HepG2 (cell line): ENCODE data around the gene ZFHX3. TPM values are rescaled to one million over a fixed set of nuclear protein-coding genes. Genes with fewer than 3 reads are reported as not detected.
A peak's percentile ranks its signal among the peaks of the same experiment; 100 is the strongest.

Experiments used
- ATAC-seq: fragments of 200-7000 bp; cut with Tn5 transposase; 3 replicates; pipeline ENCODE4 v1.9.1; 2020; ENCODE audit warnings: mild to moderate bottlenecking, moderate library complexity
- BruUV-seq: library from RNA; stranded (reverse); fragments of 400-500 nt; replicated peaks from 2 replicates; lab custom pipeline; 2021; lab: Mats Ljungman, UMichigan
- CTCF ChIA-PET: fragments of 300-600 bp; formaldehyde crosslinking; extraction: SDS; loops from one replicate; lab custom pipeline; 2021; ENCODE audit warnings: low total read pairs, inconsistent platforms, low intra/inter-chr PET ratio; lab: Yijun Ruan, JAX
- POLR2A ChIA-PET: fragments of 350-600 bp; sonication (Branson Sonifier 250); formaldehyde crosslinking; loops from one replicate; lab custom pipeline; 2020; ENCODE audit warnings: antibody characterized with exemption, inconsistent platforms; lab: Yijun Ruan, JAX
- DNase-seq: peaks from one replicate; pipeline ENCODE4 v3.0.0-alpha.2; 2015; ENCODE audit warnings: low spot score
- FAIRE-seq: peaks from 3 replicates; lab custom pipeline; 2011; peaks lifted over from hg19 to GRCh38; lab: Jason Lieb, UNC
- H2AFZ ChIP-seq: one replicate; pipeline ENCODE4 v1.6.1; 2011; ENCODE audit warnings: low read length, inconsistent platforms
- H3K27ac ChIP-seq: fragments of 300-600 bp; 3 replicates; pipeline ENCODE4 v1.8.0; 2011; ENCODE audit warnings: mixed run types, mild to moderate bottlenecking, mixed read lengths, low read length, inconsistent platforms; ENCODE audit not compliant: insufficient read depth; ENCODE audit errors: extremely low read length
- H3K27me3 ChIP-seq, 2 experiments: fragments of 200-600 bp in 1 of 2; 2 replicates in 1 of 2; 3 replicates in 1 of 2; pipeline versions ENCODE4 v1.6.0 to v1.8.0; 2011; ENCODE audit warnings: low read length in 2 of 2, mild to moderate bottlenecking in 2 of 2, moderate library complexity in 2 of 2, inconsistent platforms in 1 of 2; ENCODE audit not compliant: insufficient read depth in 2 of 2, control insufficient read depth in 1 of 2
- H3K36me3 ChIP-seq, 2 experiments: fragments of 200-600 bp in 1 of 2; replicated peaks in 1 of 2; 2 replicates in 1 of 2; 3 replicates in 1 of 2; pipeline versions ENCODE4 v1.5.1 to v1.8.0; 2011; ENCODE audit warnings: low read length in 2 of 2, inconsistent platforms in 1 of 2; ENCODE audit not compliant: insufficient read depth in 2 of 2, control insufficient read depth in 1 of 2
- H3K4me1 ChIP-seq: 2 replicates; pipeline ENCODE4 v1.5.1; 2012; ENCODE audit warnings: low read length, inconsistent platforms; ENCODE audit not compliant: insufficient read depth
- H3K4me2 ChIP-seq: 2 replicates; pipeline ENCODE4 v1.6.0; 2011; ENCODE audit warnings: low read depth, low read length, inconsistent platforms
- H3K4me3 ChIP-seq, 3 experiments: fragments of 200-600 bp in 1 of 3; sonication (generic), shearing (Covaris generic) in 1 of 3; replicated peaks in 1 of 3; 2 replicates each; pipeline ENCODE4 v1.5.1; 2011 to 2016; ENCODE audit warnings: low read length in 3 of 3, inconsistent platforms in 2 of 3, low read depth in 2 of 3, mild to moderate bottlenecking in 2 of 3, control low read depth in 1 of 3, mixed read lengths in 1 of 3; ENCODE audit not compliant: insufficient read depth in 1 of 3
- H3K79me2 ChIP-seq: one replicate; pipeline ENCODE4 v1.6.1; 2011; ENCODE audit warnings: low read length, inconsistent platforms; ENCODE audit not compliant: insufficient read depth
- H3K9ac ChIP-seq: 2 replicates; pipeline ENCODE4 v1.6.0; 2011; ENCODE audit warnings: mild to moderate bottlenecking, low read depth, low read length, inconsistent platforms; ENCODE audit not compliant: insufficient read depth
- H3K9me3 ChIP-seq: 2 replicates; pipeline ENCODE4 v1.5.1; 2012; ENCODE audit warnings: mild to moderate bottlenecking, low read length
- H4K20me1 ChIP-seq: 2 replicates; pipeline ENCODE4 v1.6.0; 2011; ENCODE audit warnings: inconsistent platforms, mild to moderate bottlenecking, low read length, moderate library complexity; ENCODE audit not compliant: insufficient read depth
- ARNTL ChIP-seq: sonication (generic); formaldehyde crosslinking; IDR thresholded peaks from 2 replicates; pipeline ENCODE4 v1.4.0; 2020; ENCODE audit warnings: mild to moderate bottlenecking, missing genetic modification reagents
- DNMT3B ChIP-seq: conservative IDR thresholded peaks from 2 replicates; pipeline ENCODE4 v1.6.1; 2016; ENCODE audit warnings: missing biosample characterization, control low read depth
- GABPA ChIP-seq, 2 experiments: IDR thresholded peaks; 2 replicates each; pipeline ENCODE4 v1.6.1; 2011 to 2016; ENCODE audit warnings: low read depth in 2 of 2, low read length in 1 of 2, missing biosample characterization in 1 of 2, missing genetic modification characterization in 1 of 2
- KLF16 ChIP-seq, 2 experiments: sonication (generic) in 1 of 2; formaldehyde crosslinking in 1 of 2; IDR thresholded peaks; 2 replicates each; pipeline versions ENCODE4 v1.6.1 to v1.8.0; 2016 to 2023; ENCODE audit warnings: missing genetic modification reagents in 2 of 2, missing compliant biosample characterization in 1 of 2
- MED8 ChIP-seq: sonication (generic); formaldehyde crosslinking; IDR thresholded peaks from 2 replicates; pipeline ENCODE4 v1.8.1; 2023; ENCODE audit warnings: mild to moderate bottlenecking, missing genetic modification reagents; ENCODE audit not compliant: insufficient replicate concordance
- MZF1 ChIP-seq: sonication (generic); formaldehyde crosslinking; IDR thresholded peaks from 2 replicates; pipeline ENCODE4 v1.8.1; 2023; ENCODE audit warnings: mild to moderate bottlenecking, missing genetic modification reagents, borderline replicate concordance
- PPARG ChIP-seq: conservative IDR thresholded peaks from 2 replicates; pipeline ENCODE4 v1.6.1; 2016; ENCODE audit warnings: missing biosample characterization, missing genetic modification reagents
- SIX1 ChIP-seq: sonication (generic); formaldehyde crosslinking; IDR thresholded peaks from 2 replicates; pipeline ENCODE4 v1.4.0; 2020; ENCODE audit warnings: missing genetic modification reagents, borderline replicate concordance
- SP4 ChIP-seq: sonication (generic); formaldehyde crosslinking; IDR thresholded peaks from 2 replicates; pipeline ENCODE4 v1.8.1; 2023; ENCODE audit warnings: mild to moderate bottlenecking, missing genetic modification reagents
- TRIM24 ChIP-seq: sonication (generic); formaldehyde crosslinking; IDR thresholded peaks from 2 replicates; pipeline ENCODE4 v1.8.0; 2022; ENCODE audit warnings: mild to moderate bottlenecking, missing genetic modification reagents
- ZNF263 ChIP-seq: sonication (generic); formaldehyde crosslinking; IDR thresholded peaks from 2 replicates; pipeline ENCODE4 v1.4.0; 2020; ENCODE audit warnings: missing genetic modification reagents
- ZNF678 ChIP-seq: sonication (generic); formaldehyde crosslinking; IDR thresholded peaks from 2 replicates; pipeline ENCODE4 v1.4.0; 2020; ENCODE audit warnings: mild to moderate bottlenecking, missing genetic modification reagents
- ZSCAN31 ChIP-seq: sonication (generic); formaldehyde crosslinking; IDR thresholded peaks from 2 replicates; pipeline ENCODE4 v1.5.0; 2020; ENCODE audit warnings: low read depth, mild to moderate bottlenecking, missing genetic modification reagents
- WGBS: methylation state at CpG from one replicate; pipeline ENCODE4 v1.1.6; 2017; ENCODE audit warnings: low lambda C conversion rate; 5-methylcytosine and 5-hydroxymethylcytosine counted together
- in situ Hi-C: cut with HindIII; loops from 2 replicates; pipeline ENCODE4 v1.10.0; 2017; ENCODE audit warnings: low pct_unique_long_range_greater_than_20kb; ENCODE audit not compliant: extremely low pct_ligation_motif_present
- intact Hi-C: fragments of 100-400 bp; cut with micrococcal nuclease; formaldehyde crosslinking; loops from one replicate; pipeline ENCODE4 v1.10.0; 2022; ENCODE audit not compliant: unreplicated experiment
- polyA plus RNA-seq, 8 experiments: library from polyadenylated mRNA; depleted of rRNA in 3 of 8; stranded (reverse) in 7 of 8; unstranded in 1 of 8; fragments of >200 nt; fragmentation: Illumina TruSeq in 4 of 8; extraction: Trizol in 4 of 8; gene quantifications; 2 replicates each; pipeline versions ENCODE4 v1.2.1 to v1.2.3, GENCODE V29; 2011 to 2016; ENCODE audit warnings: low read depth in 4 of 8, missing spikeins in 1 of 8, mixed read lengths in 1 of 8; ENCODE audit not compliant: insufficient read depth in 1 of 8
- total RNA-seq, 5 experiments: library from RNA; depleted of rRNA; stranded (reverse); fragments of >200 nt; fragmentation: Illumina TruSeq; extraction: Trizol; gene quantifications; 2 replicates each; pipeline ENCODE4 v1.2.3, GENCODE V29; 2016; ENCODE audit warnings: low read depth in 1 of 5
- TF ChIP-seq, protein P1 (sequence below): IDR thresholded peaks from 2 replicates; pipeline ENCODE4 v1.6.1; 2012; ENCODE audit warnings: inconsistent platforms
- TF ChIP-seq, protein P2 (sequence below): sonication (generic); formaldehyde crosslinking; IDR thresholded peaks from 2 replicates; pipeline ENCODE4 v1.8.0; 2022; ENCODE audit warnings: mild to moderate bottlenecking, missing genetic modification reagents; ENCODE audit not compliant: insufficient replicate concordance
- TF ChIP-seq, protein P3 (sequence below): sonication (generic); formaldehyde crosslinking; IDR thresholded peaks from 2 replicates; pipeline ENCODE4 v1.5.0; 2020; ENCODE audit warnings: mild to moderate bottlenecking, missing genetic modification reagents, borderline replicate concordance
- TF ChIP-seq, protein P4 (sequence below): IDR thresholded peaks from 2 replicates; pipeline ENCODE4 v1.6.1; 2016; ENCODE audit warnings: mild to moderate bottlenecking

ZFHX3 gene
- total and polyA plus RNA-seq, 2 of the 13 experiments (the other 11 are each of a cell fraction or from before 2014, with no cell fraction given): 5.0 to 6.0 TPM

DNA sequence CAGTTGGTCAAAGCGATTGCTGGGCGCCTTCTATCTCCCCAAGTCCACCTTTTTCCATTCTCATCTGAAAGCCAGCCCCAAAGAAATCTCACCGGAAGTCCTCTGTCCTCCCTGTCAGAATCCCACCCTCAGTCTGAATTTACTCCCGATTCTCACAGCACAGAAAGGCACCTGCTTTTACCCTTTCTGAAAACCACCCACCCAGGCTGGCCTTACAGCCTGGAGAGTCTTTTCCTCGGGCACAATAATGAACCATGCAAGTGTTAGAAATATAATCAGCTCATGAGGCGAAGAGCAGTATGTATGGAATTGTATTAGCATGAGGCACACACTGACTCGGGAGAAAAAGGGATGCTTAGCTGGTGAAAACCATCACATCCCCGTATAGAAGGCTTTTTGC is 1.2 kb upstream of the ZFHX3 start:
- ChIA-PET CTCF (no interaction called here), POLR2A (interaction anchor here (0.9 to 5.4 kb wide), 6 partner anchors 11 to 171 kb away, joined by 5 to 49 read pairs (median 5); no protein-coding TSS in a partner anchor)
- H3K9ac ChIP-seq: peak overlapping the region; percentile 92
- peak; percentile 32 for FAIRE-seq
- no TSS peak for BruUV-seq
- H3K4me2 ChIP-seq: peak overlapping the region; percentile 98
- H3K9me3 ChIP-seq: no peaks in the 10 kb centered on the region
- no peaks in the 10 kb centered on the region for H3K36me3 ChIP-seq
- H3K79me2 ChIP-seq: peaks cover 94% of the 10 kb centered on the region
- peak overlapping the region; percentile 89 for H3K27ac ChIP-seq
- peaks cover 2% of the 10 kb centered on the region; the same call in 1 of the 2 replicates for H4K20me1 ChIP-seq
- no peaks in the 10 kb centered on the region; a peak in 2 of 5 replicates for H3K27me3 ChIP-seq
- DNase-seq: no peak
- H2AFZ ChIP-seq: peak overlapping the region; percentile 10
- peak overlapping the region; percentile 69 to 93 (median 89) for H3K4me3 ChIP-seq
- intact Hi-C loops (loop anchor here (2.0 to 10.0 kb wide), 4 partner anchors 28 to 214 kb away; no protein-coding TSS in a partner anchor), in situ Hi-C loops (loop anchor here (5.0 kb wide), 1 partner anchor 102 kb away; no protein-coding TSS in a partner anchor)
- ATAC-seq: no peak
- peaks cover 87% of the 10 kb centered on the region for H3K4me1 ChIP-seq
- 6% methylated on average over 8 of the region's 8 CpGs for WGBS
- TF ChIP-seq SP4 (CRISPR knock-in tag): 0 out of 2 replicates have a peak, but pooled peaks have one; percentile 33
- TF ChIP-seq DNMT3B (CRISPR knock-in tag): no peak
- TF ChIP-seq, protein P1, sequence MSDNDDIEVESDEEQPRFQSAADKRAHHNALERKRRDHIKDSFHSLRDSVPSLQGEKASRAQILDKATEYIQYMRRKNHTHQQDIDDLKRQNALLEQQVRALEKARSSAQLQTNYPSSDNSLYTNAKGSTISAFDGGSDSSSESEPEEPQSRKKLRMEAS: 0 out of 2 replicates have a peak, but pooled peaks have one; percentile 5
- peak; percentile 41; the same call in 1 of the 2 replicates for TF ChIP-seq PPARG
- no peak for TF ChIP-seq TRIM24 (CRISPR knock-in tag)
- no peak for TF ChIP-seq MZF1 (CRISPR knock-in tag)
- TF ChIP-seq MED8 (CRISPR knock-in tag): peak; percentile 17
- peak; percentile 19; the same call in 1 of the 2 replicates for TF ChIP-seq SIX1 (CRISPR knock-in tag)
- TF ChIP-seq GABPA (IDR thresholded peaks at IDR 0.05; ENCODE audit: low read depth, low read length): no peak
- peak; percentile 76 for TF ChIP-seq GABPA (CRISPR knock-in tag; IDR thresholded peaks at IDR 0.05; ENCODE audit: low read depth)
- TF ChIP-seq ZNF678: no peak
- TF ChIP-seq, protein P2, sequence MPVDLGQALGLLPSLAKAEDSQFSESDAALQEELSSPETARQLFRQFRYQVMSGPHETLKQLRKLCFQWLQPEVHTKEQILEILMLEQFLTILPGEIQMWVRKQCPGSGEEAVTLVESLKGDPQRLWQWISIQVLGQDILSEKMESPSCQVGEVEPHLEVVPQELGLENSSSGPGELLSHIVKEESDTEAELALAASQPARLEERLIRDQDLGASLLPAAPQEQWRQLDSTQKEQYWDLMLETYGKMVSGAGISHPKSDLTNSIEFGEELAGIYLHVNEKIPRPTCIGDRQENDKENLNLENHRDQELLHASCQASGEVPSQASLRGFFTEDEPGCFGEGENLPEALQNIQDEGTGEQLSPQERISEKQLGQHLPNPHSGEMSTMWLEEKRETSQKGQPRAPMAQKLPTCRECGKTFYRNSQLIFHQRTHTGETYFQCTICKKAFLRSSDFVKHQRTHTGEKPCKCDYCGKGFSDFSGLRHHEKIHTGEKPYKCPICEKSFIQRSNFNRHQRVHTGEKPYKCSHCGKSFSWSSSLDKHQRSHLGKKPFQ: peak; percentile 12
- peak in 1 of 2 experiments; percentile 1; a peak in 1 of 4 replicates for TF ChIP-seq KLF16 (CRISPR knock-in tag; IDR thresholded peaks at IDR 0.05)
- TF ChIP-seq, protein P3, sequence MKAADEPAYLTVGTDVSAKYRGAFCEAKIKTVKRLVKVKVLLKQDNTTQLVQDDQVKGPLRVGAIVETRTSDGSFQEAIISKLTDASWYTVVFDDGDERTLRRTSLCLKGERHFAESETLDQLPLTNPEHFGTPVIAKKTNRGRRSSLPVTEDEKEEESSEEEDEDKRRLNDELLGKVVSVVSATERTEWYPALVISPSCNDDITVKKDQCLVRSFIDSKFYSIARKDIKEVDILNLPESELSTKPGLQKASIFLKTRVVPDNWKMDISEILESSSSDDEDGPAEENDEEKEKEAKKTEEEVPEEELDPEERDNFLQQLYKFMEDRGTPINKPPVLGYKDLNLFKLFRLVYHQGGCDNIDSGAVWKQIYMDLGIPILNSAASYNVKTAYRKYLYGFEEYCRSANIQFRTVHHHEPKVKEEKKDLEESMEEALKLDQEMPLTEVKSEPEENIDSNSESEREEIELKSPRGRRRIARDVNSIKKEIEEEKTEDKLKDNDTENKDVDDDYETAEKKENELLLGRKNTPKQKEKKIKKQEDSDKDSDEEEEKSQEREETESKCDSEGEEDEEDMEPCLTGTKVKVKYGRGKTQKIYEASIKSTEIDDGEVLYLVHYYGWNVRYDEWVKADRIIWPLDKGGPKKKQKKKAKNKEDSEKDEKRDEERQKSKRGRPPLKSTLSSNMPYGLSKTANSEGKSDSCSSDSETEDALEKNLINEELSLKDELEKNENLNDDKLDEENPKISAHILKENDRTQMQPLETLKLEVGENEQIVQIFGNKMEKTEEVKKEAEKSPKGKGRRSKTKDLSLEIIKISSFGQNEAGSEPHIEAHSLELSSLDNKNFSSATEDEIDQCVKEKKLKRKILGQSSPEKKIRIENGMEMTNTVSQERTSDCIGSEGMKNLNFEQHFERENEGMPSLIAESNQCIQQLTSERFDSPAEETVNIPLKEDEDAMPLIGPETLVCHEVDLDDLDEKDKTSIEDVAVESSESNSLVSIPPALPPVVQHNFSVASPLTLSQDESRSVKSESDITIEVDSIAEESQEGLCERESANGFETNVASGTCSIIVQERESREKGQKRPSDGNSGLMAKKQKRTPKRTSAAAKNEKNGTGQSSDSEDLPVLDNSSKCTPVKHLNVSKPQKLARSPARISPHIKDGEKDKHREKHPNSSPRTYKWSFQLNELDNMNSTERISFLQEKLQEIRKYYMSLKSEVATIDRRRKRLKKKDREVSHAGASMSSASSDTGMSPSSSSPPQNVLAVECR (CRISPR knock-in tag): 0 out of 2 replicates have a peak, but pooled peaks have one; percentile 0
- TF ChIP-seq ARNTL (CRISPR knock-in tag): no peak
- peak; percentile 99 for TF ChIP-seq ZNF263 (CRISPR knock-in tag)
- TF ChIP-seq, protein P4, sequence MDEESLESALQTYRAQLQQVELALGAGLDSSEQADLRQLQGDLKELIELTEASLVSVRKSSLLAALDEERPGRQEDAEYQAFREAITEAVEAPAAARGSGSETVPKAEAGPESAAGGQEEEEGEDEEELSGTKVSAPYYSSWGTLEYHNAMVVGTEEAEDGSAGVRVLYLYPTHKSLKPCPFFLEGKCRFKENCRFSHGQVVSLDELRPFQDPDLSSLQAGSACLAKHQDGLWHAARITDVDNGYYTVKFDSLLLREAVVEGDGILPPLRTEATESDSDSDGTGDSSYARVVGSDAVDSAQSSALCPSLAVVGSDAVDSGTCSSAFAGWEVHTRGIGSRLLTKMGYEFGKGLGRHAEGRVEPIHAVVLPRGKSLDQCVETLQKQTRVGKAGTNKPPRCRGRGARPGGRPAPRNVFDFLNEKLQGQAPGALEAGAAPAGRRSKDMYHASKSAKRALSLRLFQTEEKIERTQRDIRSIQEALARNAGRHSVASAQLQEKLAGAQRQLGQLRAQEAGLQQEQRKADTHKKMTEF (CRISPR knock-in tag): no peak
- TF ChIP-seq ZSCAN31: no peak
